Keratinocyte (primary cell): ENCODE data around the gene DUSP22. TPM values are rescaled to one million over a fixed set of nuclear protein-coding genes. Genes with fewer than 3 reads are reported as not detected.

ENCODE experiments used
- DNase-seq: peaks from one replicate; pipeline ENCODE4 v3.0.0-alpha.2; 2011; ENCODE audit warnings: low read depth, missing footprints, low spot score
- FAIRE-seq: peaks from 2 replicates; lab custom pipeline; 2011; peaks lifted over from hg19 to GRCh38; lab: Jason Lieb, UNC
- H2AFZ ChIP-seq: 2 replicates; pipeline ENCODE4 v1.6.0; 2012; ENCODE audit warnings: low read length, control low read depth, inconsistent platforms; ENCODE audit not compliant: control insufficient read depth
- H3K27ac ChIP-seq: 2 replicates; pipeline ENCODE4 v1.5.1; 2011; ENCODE audit warnings: low read length; ENCODE audit not compliant: control insufficient read depth, insufficient read depth
- H3K27me3 ChIP-seq: 3 replicates; pipeline ENCODE4 v1.6.0; 2011; ENCODE audit warnings: low read length; ENCODE audit not compliant: control insufficient read depth, insufficient read depth; ENCODE audit errors: extremely low read depth
- H3K36me3 ChIP-seq, 2 experiments: 2 replicates in 1 of 2; 3 replicates in 1 of 2; pipeline ENCODE4 v1.5.1; 2011; ENCODE audit warnings: low read length in 2 of 2, mild to moderate bottlenecking in 1 of 2; ENCODE audit not compliant: control insufficient read depth in 2 of 2, insufficient read depth in 2 of 2; ENCODE audit errors: extremely low read depth in 1 of 2
- H3K4me1 ChIP-seq: 3 replicates; pipeline ENCODE4 v1.5.1; 2011; ENCODE audit warnings: low read length; ENCODE audit not compliant: control insufficient read depth, insufficient read depth; ENCODE audit errors: extremely low read depth
- H3K4me2 ChIP-seq: 3 replicates; pipeline ENCODE4 v1.6.0; 2011; ENCODE audit warnings: low read depth, low read length; ENCODE audit not compliant: control insufficient read depth, insufficient read depth; ENCODE audit errors: extremely low read depth
- H3K4me3 ChIP-seq, 3 experiments: fragments of 200-600 bp in 1 of 3; sonication (generic) in 1 of 3; 2 replicates in 2 of 3; 3 replicates in 1 of 3; pipeline ENCODE4 v1.5.1; 2011 to 2016; ENCODE audit warnings: low read length in 3 of 3, mild to moderate bottlenecking in 3 of 3, control low read depth in 2 of 3, inconsistent platforms in 1 of 3, low read depth in 1 of 3, mixed read lengths in 1 of 3, mixed run types in 1 of 3, moderate library complexity in 1 of 3; ENCODE audit not compliant: control insufficient read depth in 2 of 3, insufficient read depth in 2 of 3; ENCODE audit errors: extremely low read depth in 1 of 3
- H3K79me2 ChIP-seq: 2 replicates; pipeline ENCODE4 v1.6.0; 2012; ENCODE audit warnings: low read length; ENCODE audit not compliant: control insufficient read depth, insufficient read depth
- H3K9ac ChIP-seq: 3 replicates; pipeline ENCODE4 v1.6.0; 2011; ENCODE audit warnings: low read length; ENCODE audit not compliant: control insufficient read depth, insufficient read depth; ENCODE audit errors: extremely low read depth
- H3K9me1 ChIP-seq: 3 replicates; pipeline ENCODE4 v1.6.0; 2011; ENCODE audit warnings: low read length; ENCODE audit not compliant: control insufficient read depth, insufficient read depth; ENCODE audit errors: extremely low read depth
- H3K9me3 ChIP-seq: 2 replicates; pipeline ENCODE4 v1.5.1; 2012; ENCODE audit warnings: low read depth, low read length; ENCODE audit not compliant: control insufficient read depth
- H4K20me1 ChIP-seq: 3 replicates; pipeline ENCODE4 v1.6.0; 2011; ENCODE audit warnings: low read length; ENCODE audit not compliant: control insufficient read depth, insufficient read depth; ENCODE audit errors: extremely low read depth
- CTCF ChIP-seq, 3 experiments: IDR thresholded peaks in 1 of 3; conservative IDR thresholded peaks in 1 of 3; optimal IDR thresholded peaks in 1 of 3; 2 replicates in 2 of 3; 3 replicates in 1 of 3; pipeline versions ENCODE3 to v1.5.1; 2011; ENCODE audit warnings: low read length in 3 of 3, mild to moderate bottlenecking in 3 of 3, moderate library complexity in 2 of 3, control low read depth in 1 of 3, inconsistent platforms in 1 of 3; ENCODE audit not compliant: insufficient read depth in 2 of 3; ENCODE audit errors: extremely low read depth in 1 of 3
- EZH2 ChIP-seq: IDR thresholded peaks from one replicate; pipeline ENCODE4 v1.6.1; 2012; ENCODE audit warnings: inconsistent platforms, mild to moderate bottlenecking, low read length, moderate library complexity
- dilution Hi-C: fragments of 300-500 bp; cut with MboI; formaldehyde crosslinking; loops from one replicate; pipeline ENCODE4 v1.7.0; 2020; ENCODE audit warnings: low sequenced_read_pairs; ENCODE audit not compliant: extremely low pct_ligation_motif_present
- polyA plus RNA-seq, 5 experiments: library from polyadenylated mRNA; depleted of rRNA in 3 of 5; stranded (reverse) in 3 of 5; stranded (forward) in 1 of 5; unstranded in 1 of 5; fragments of >200 nt; gene quantifications; 1 replicate in 1 of 5; 2 replicates in 3 of 5; 3 replicates in 1 of 5; pipeline versions ENCODE4 v1.2.1 to v1.2.3, GENCODE V29; 2011 to 2012; ENCODE audit warnings: missing spikeins in 2 of 5, low read depth in 1 of 5, low replicate concordance in 1 of 5

DUSP22 gene
- polyA plus RNA-seq, 1 donor (not counting 4 experiments of a cell fraction or from before 2014, with no cell fraction given), result 17.3 TPM

- dilution Hi-C loops, result no loop called here
- Histone ChIP-seq H3K4me3 (no peak overlapping the region), H3K9me3 (no peaks in the 10 kb centered on the region), H3K79me2 (no peaks in the 10 kb centered on the region), H3K4me1 (no peaks in the 10 kb centered on the region), H3K27ac (no peak overlapping the region), H3K4me2 (no peak overlapping the region), H3K9me1 (no peaks in the 10 kb centered on the region), H4K20me1 (no peaks in the 10 kb centered on the region), H3K36me3 (peaks cover 0 to 1% of the 10 kb centered on the region in 2 experiments), H3K9ac (no peak overlapping the region), H3K27me3 (no peaks in the 10 kb centered on the region), H2AFZ (no peak overlapping the region)
- DNase-seq, result no peak
- no peak for TF ChIP-seq CTCF (optimal IDR thresholded peaks at IDR 0.05 in 1 of 3, IDR thresholded peaks at IDR 0.05 in 1 of 3, conservative IDR thresholded peaks at IDR 0.05 in 1 of 3; ENCODE audit: extremely low read depth in 1 of 3, insufficient read depth in 2 of 3, low read length in 3 of 3)
- no peak for TF ChIP-seq EZH2
- no peak for FAIRE-seq
Observed at GRCh38 chr6:320351-321157, 28.3 kb downstream of the DUSP22 start.

GRCh38 chr6:321158-321438 lies 28.8 kb downstream of the DUSP22 start:
- no peak for TF ChIP-seq CTCF (optimal IDR thresholded peaks at IDR 0.05 in 1 of 3, IDR thresholded peaks at IDR 0.05 in 1 of 3, conservative IDR thresholded peaks at IDR 0.05 in 1 of 3; ENCODE audit: extremely low read depth in 1 of 3, insufficient read depth in 2 of 3, low read length in 3 of 3)
- no peak for TF ChIP-seq EZH2
- dilution Hi-C loops, result no loop called here
- H4K20me1 ChIP-seq, result no peaks in the 10 kb centered on the region
- no peaks in the 10 kb centered on the region for H3K4me1 ChIP-seq
- no peaks in the 10 kb centered on the region for H3K79me2 ChIP-seq
- no peak overlapping the region for H3K4me2 ChIP-seq
- H2AFZ ChIP-seq, result no peak overlapping the region
- H3K36me3 ChIP-seq, result peaks cover 0 to 1% of the 10 kb centered on the region in 2 experiments
- DNase-seq (no peak), FAIRE-seq (no peak)
- H3K9me1 ChIP-seq, result no peaks in the 10 kb centered on the region
- no peak overlapping the region for H3K27ac ChIP-seq
- H3K27me3 ChIP-seq, result no peaks in the 10 kb centered on the region
- no peak overlapping the region for H3K4me3 ChIP-seq
- no peaks in the 10 kb centered on the region for H3K9me3 ChIP-seq
- no peak overlapping the region for H3K9ac ChIP-seq
